Activated T-cell treated with anti-CD3 and anti-CD28 coated beads for 4 hours (primary cell): ENCODE data around the gene ATP5IF1.

Source experiments
- DNase-seq: peaks from one replicate; pipeline ENCODE4 v3.0.0-alpha.2; 2020

Gene ATP5IF1

DNA sequence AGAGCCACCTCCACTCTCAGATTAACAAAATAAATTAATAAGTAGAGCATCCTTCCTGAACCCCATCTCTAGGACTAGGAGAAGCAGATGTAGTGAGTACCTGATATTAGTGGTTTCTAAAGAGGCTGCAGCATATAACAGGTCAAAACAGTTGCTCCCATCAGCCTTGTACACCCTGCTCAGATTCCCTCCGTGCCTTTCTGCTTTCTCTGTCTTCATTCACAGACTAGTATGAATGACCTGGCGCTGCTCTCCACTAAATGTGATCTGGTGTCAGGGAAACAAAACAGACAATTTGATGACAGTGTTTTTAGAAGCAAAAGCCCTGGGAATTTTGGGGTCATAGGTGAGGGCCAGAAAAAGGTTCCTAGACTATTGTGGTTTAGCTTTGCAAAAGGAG is 31.7 kb downstream of the ATP5IF1 start:
- DNase-seq = no peak

DNA sequence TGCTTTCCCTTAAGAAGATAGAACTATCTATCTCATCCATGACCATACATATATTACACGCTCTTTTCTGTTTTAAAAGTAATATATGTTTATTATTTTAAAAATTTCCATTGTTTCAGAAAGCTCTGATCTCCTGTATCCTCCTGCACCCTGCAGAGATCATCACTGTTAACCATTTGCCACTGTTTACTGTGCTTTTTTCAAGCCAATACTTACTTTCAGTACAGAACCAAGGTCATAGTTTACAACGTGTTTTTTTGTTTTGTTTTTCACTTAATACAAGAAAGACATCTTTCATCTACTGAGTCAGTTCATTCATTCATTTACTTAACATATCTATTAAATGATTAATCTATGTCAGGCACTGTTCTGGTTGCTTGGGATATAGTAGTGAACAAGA is 33.6 kb downstream of the ATP5IF1 start:
- no peak for DNase-seq

DNA sequence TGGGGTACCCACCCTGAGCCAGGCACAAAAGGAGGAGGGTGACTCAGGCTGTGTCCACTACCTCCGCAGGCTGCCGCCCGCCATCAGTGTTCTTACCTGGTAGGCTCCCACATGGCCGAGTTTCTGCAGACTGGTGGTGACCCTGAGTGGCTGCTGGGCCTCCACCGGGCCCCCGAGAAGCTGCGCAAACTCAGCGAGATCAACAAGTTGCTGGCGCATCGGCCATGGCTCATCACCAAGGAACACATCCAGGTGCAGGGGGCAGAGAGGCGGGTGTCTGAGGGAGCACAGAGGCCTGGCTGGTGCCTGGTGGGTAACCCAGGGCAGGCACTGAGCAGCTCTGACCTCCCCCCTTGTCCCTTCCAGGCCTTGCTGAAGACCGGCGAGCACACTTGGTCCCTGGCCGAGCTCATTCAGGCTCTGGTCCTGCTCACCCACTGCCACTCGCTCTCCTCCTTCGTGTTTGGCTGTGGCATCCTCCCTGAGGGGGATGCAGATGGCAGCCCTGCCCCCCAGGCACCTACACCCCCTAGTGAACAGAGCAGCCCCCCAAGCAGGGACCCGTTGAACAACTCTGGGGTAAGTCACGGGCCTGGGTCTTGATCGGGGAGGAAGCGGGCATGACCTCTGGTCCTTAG is 36.4 kb downstream of the ATP5IF1 start:
- no peak for DNase-seq

DNA sequence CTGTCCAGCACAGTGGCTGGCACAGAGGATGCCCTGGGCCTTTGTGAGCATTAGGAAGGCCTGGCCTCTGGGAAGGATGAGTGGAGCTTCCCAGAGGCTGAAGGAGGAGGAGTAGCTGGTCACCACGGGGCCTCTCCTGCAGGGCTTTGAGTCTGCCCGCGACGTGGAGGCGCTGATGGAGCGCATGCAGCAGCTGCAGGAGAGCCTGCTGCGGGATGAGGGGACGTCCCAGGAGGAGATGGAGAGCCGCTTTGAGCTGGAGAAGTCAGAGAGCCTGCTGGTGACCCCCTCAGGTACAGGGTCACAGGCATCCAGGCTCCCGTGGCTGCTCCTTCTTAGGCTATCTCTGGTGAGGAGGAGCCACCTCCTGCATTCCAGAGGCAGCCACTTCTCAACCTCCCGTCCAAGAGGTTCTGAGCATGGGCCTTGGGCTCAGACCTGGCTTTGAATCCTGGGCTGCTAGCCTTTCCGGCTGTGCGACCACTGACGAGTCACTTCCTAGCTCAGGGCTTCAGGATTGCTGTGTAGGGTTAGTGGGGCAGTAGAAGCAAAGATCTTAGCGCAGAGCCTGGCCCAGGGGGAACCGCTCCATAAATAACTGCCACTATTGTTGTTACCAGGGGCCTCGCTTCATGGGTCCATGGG is 37.4 kb downstream of the ATP5IF1 start:
- no peak for DNase-seq

DNA sequence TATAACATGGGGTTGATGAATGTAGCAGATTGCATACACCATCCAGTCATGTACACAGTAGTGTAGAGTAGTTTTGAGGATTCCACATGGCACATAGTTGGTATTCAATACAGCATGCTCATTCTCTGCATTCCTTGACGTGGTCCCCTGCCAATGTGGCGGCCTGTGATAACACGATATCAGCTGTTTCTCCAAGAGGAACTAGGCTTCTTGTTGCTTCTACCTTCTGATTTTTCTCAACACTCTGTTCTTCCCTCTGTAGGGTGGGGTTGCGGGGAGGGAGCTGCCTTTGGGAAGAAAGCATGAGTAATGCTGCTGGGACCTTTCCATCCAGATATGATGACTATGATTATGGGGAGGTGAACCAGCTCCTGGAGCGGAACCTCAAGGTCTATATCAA is 42.8 kb downstream of the ATP5IF1 start:
- no peak for DNase-seq

DNA sequence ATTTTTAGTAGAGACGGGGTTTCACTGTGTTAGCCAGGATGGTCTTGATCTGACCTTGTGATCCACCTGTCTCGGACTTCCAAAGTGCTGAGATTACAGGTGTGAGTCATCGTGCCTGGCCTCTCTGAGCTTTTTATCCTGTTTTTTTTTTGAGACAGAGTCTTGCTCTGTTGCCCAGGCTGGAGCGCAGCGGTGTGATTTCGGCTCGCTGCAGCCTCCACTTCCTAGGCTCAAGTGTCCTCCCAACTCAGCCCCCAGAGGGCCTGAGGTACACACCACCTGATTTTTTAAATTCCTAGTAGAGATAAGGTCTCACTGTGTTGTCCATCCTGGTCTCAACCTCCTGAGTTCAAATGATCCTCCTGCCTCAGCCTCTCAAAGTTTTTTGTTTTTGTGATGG is 43.8 kb downstream of the ATP5IF1 start:
- no peak for DNase-seq

DNA sequence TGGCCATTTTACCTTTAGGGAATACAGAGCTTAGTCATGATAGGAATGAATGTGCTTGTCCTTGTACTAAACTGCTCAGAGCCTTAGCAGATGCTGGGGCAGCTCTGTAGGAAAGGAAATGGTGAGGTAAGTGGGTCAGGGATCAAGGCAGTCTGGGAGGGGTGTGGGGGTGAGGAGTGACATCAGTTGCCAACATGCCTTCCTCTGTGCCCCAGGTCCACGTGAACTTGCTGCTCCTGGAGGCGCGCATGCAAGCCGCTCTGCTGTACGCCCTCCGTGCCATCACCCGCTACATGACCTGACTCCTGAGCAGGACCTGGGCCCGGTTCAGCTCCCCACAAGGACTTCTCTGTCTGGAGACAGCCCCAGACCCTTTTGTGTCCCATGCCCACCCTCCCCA is 44.6 kb downstream of the ATP5IF1 start:
- DNase-seq = no peak

DNA sequence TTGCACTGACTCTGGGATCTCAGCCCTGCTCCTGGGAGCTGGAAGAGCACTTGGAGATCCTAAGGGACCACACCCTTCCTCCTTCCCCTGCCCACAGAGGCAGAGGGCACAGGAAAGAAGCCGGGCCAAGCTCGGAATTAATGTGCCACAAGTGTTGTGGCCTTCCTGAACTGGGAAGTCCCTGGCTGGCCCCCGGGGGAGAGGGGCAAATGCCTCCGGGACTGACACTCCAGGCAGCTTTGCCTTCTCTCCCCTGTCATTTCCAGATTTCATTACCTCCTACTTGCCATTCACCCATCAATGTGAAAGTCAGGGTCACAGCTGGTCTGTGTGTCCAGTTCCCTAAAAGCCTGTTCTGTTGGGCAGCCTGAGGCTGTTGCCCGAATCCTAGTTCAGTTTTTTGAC is 45.1 kb downstream of the ATP5IF1 start:
- no peak for DNase-seq

DNA sequence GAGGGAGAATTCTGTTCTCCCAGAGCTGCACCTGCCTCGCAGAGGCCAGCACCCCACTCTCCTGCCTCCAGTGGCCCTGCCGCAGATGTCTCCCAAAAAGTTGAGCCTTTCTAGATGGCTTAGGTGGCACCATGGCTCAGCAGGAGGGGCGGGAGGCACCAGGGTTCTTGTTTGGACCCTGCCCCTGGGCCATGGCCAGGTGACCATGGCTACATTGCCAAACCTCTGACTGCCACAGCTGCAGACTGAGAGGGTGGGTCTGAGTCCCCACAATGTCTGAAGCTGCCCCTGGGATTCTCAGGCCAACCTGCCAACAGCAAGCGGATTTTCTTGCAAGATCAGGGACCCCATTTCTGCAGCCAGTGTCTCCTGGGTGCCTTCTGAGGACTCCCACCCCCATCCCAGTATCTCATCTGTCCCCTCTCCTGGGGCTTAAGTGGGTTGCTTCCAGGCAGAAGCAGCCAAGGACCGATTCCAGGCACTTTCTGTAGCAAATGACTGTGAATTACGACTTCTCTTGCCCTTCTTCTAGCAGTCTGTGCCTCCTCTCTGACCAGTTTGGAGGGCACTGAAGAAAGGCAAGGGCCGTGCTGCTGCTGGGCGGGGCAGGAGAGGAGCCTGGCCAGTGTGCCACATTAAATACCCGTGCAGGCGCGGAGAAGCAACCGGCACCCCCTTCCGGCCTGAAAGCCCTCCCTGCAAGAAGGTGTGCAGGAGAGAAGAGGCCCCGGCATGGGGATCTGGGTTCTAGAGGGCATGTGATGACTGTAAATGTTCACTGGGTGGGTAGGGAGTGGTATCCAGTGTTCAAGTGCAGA is 45.9 kb downstream of the ATP5IF1 start:
- DNase-seq = no peak

DNA sequence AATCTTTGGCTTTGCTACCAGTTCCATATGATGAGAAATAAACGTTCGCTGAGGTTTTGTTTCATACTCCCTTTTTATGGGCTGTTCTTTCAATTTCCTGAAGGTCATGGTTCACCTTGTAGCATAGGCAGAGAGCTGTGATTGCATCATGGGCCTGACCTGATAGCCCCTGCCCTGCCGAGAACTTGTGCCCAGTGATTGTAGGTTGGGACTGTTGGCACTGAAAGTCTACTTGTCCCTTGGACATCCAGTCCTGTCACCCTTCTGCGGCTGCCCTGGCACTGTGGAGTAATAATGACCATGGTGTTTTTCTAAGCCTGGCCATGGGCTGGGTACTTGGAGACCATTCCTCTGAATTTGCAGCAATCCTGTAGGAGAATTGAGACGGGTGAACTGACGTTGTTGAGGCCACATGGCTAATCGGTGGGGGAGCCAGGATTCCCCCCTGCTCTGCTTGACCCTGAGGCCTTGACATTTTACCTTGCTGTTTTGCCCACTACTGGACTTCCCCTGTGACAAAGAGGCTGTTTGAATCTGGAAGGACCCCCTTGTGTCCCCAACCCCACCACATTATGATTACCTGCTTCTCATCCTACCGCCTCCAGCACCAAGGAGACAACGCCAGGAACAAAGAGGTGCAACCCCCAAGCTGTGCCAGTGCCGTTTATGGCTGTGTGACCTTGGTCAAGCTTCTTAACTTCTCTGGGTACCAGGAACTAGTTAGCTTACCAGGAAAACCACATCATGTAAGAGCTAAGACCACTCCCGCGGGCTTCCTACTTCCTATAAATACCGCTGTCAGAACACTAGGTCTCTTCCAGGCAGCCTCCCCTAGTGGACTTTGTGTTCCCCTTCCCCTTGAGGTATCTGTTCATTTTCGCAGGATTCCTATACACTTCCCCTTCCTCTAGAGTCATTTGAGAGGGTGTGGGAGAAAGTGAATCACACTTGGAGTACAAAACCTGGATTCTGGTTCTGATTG is 46.8 kb downstream of the ATP5IF1 start:
- no peak for DNase-seq

DNA sequence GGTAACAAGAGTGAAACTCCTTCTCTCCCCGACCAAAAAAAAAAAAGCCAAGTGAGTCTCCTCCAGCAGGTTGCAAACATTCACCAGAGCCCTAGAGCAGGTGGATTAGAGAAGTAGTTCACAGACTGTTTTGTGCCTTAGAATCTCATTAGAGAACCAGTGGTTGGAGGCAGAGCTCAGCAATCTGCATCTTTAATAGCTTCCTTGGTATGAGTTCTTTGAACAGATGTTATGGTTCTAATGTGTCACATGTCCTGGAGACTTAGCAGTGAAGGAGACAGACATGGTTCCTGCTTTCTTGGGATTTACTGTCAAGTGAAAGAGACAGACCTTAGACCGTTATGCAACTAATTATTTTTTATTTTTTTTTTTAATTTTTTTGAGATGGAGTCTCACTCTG is 50.2 kb downstream of the ATP5IF1 start:
- DNase-seq = no peak
